AG04449 (cell line): Measurements from ENCODE around the gene KLF2.

Source experiments
- CTCF ChIA-PET: fragments of 350-600 bp; formaldehyde crosslinking; extraction: SDS; loops from one replicate; lab custom pipeline; 2021; ENCODE audit warnings: antibody characterized with exemption; lab: Yijun Ruan, JAX
- POLR2A ChIA-PET: fragments of 400-600, 350-600 bp; formaldehyde crosslinking; extraction: SDS; loops from one replicate; lab custom pipeline; 2020; ENCODE audit warnings: antibody characterized with exemption, inconsistent platforms; lab: Yijun Ruan, JAX
- DNase-seq: peaks from one replicate; pipeline ENCODE4 v3.0.0-alpha.2; 2010; ENCODE audit warnings: low read depth, low spot score
- H3K4me3 ChIP-seq: 2 replicates; pipeline ENCODE4 v1.5.1; 2011; ENCODE audit warnings: low read depth, mild to moderate bottlenecking, control low read depth, low read length
- TF ChIP-seq, protein P1 (sequence below): IDR thresholded peaks from one replicate; pipeline ENCODE4 v1.5.1; 2011; ENCODE audit warnings: mild to moderate bottlenecking, moderate library complexity, low read length, control low read depth, inconsistent platforms; ENCODE audit not compliant: insufficient read depth; ENCODE audit errors: missing control alignments

Gene KLF2

DNA sequence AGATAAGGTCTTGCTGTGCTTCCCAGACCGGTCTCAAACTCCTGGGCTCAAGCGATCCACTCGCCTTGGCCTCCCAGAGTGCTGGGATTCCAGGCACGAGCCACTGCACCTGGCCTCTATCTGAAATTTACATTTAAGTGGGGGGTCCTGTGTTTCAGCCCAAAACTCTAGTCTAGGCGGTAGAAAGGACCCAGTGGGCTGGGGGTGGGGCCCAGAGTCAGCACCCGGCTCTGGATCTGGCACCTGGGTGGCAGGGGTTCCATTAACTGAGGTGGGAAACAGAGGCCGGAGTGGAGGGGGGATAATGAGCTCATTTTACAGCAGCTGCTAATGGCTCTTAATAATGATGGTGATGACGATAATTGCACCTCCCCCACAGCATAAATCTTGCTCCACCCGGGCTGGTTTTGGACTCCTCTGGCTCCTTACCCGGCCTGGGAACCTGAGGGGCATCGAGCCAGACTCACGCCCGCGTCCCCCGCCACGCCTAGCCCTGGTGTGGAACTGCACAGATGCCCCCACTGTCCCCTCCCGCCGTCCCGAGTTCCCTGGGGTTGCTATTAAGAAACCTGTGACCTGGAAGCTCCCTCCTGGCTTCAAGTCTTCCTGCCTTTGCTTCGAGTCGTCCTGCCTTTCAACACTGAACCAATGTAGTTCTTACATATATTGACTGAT lies 17.8 kb upstream of the KLF2 start:
- DNase-seq, result no peak
- TF ChIP-seq, protein P1, sequence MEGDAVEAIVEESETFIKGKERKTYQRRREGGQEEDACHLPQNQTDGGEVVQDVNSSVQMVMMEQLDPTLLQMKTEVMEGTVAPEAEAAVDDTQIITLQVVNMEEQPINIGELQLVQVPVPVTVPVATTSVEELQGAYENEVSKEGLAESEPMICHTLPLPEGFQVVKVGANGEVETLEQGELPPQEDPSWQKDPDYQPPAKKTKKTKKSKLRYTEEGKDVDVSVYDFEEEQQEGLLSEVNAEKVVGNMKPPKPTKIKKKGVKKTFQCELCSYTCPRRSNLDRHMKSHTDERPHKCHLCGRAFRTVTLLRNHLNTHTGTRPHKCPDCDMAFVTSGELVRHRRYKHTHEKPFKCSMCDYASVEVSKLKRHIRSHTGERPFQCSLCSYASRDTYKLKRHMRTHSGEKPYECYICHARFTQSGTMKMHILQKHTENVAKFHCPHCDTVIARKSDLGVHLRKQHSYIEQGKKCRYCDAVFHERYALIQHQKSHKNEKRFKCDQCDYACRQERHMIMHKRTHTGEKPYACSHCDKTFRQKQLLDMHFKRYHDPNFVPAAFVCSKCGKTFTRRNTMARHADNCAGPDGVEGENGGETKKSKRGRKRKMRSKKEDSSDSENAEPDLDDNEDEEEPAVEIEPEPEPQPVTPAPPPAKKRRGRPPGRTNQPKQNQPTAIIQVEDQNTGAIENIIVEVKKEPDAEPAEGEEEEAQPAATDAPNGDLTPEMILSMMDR, result no peak
- no peak overlapping the region for H3K4me3 ChIP-seq
- CTCF ChIA-PET, result interaction anchor here (1.1 kb wide), 1 partner anchor 32 kb away, joined by 3 read pairs; no protein-coding TSS in a partner anchor
- POLR2A ChIA-PET, result interaction anchor here (0.9 kb wide), 1 partner anchor 17 kb away, joined by 3 read pairs; the partner anchor contains the start of gene KLF2

DNA sequence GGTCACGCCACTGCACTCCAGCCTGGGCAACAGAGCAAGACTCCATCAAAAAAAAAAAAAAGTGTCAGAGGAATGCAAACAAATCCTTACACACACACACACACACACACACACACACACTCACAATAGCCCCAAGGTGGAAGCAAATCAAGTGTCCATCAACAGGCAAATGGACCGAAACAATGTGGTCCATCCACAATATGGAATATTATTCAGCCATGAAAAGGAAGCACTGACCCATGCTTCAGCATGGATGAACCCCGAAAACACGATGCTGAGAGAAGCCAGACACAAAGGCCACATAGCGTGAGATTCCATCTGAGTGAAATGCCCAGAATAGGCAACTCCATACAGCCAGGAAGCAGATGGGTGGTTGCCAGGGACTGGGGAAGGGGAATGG lies 16.5 kb upstream of the KLF2 start:
- POLR2A ChIA-PET, result no interaction called here

DNA sequence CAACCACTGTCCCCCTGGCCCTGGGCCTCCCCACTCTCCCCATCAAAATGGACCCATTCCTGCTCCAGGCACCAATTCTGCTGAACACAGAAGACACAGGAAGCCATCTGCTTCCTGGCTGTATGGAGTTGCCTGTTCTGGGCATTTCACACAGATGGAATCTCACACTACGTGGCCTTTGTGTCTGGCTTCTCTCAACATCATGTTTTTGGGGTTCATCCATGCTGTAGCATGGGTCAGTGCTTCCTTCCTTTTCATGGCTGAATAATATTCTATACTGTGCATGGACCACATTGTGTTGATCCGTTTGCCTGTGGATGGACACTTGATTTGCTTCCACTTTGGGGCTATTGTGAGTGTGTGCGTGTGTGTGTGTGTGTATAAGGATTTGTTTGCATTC lies 15.0 kb upstream of the KLF2 start:
- ChIA-PET CTCF (no interaction called here), POLR2A (no interaction called here)
- DNase-seq, result no peak
- TF ChIP-seq, protein P1, result no peak
- no peak overlapping the region for H3K4me3 ChIP-seq

More for the DNA sequence above, 16.5 kb upstream of the KLF2 start:
- CTCF ChIA-PET, result no interaction called here
- no peak for DNase-seq
- TF ChIP-seq, protein P1, result no peak
- H3K4me3 ChIP-seq, result no peak overlapping the region

GRCh38 chr19:16315825-16316505 lies 8.7 kb upstream of the KLF2 start:
- ChIA-PET POLR2A (interaction anchor here (0.8 to 4.6 kb wide), 6 partner anchors 9 to 48 kb away, joined by 3 to 77 read pairs (median 8); partner anchors contain the start of gene KLF2), CTCF (interaction anchor here (1.0 to 1.6 kb wide), 4 partner anchors 12 to 69 kb away, joined by 3 to 7 read pairs (median 4); no protein-coding TSS in a partner anchor)
- TF ChIP-seq, protein P1, result no peak
- DNase-seq, result peak; percentile 96
- peak overlapping the region; percentile 15; the same call in 1 of the 2 replicates for H3K4me3 ChIP-seq

DNA sequence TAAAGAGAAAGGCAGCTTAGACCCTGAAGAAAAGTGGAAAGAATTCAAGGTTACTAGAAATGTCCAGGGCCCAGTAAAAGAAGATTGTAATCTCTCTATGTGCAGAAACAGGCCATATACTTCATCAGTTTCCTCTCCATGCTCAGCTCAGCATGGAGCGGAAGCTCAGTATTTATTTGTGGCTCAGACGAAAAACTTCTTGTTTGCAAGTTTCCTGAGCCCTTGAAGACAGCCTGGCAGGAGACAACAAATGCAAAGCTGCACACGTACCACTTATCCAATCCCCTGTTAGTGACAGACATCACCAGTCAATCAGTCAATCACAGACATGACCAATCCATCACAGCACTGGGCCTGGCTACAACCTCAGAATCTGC lies 8.1 kb upstream of the KLF2 start:
- POLR2A ChIA-PET, result interaction anchor here (0.8 to 4.6 kb wide), 6 partner anchors 9 to 48 kb away, joined by 3 to 77 read pairs (median 8); partner anchors contain the start of gene KLF2
- H3K4me3 ChIP-seq, result no peak overlapping the region
- TF ChIP-seq, protein P1, result no peak
- CTCF ChIA-PET, result interaction anchor here (1.0 to 1.6 kb wide), 4 partner anchors 11 to 70 kb away, joined by 3 to 7 read pairs (median 4); no protein-coding TSS in a partner anchor
- DNase-seq, result no peak

DNA sequence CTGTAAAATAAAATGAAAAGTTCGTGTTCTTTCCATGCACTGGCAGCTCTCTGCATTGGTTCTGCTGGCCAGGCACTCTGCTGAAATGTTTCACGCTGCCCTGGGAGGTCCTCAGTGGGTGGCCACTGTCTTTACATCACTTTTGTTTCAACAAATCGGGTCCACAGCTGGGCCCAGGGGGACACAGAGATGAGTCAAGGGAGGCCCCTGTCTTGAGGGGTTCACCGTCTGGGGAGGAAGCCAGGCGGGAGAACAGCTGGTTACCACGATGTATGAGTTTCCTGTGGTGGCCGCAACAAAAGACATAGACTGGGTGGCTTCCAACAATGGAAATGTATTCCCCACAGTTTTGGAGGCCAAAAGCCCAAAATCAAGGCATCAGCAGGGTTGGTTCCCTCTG lies 5.1 kb upstream of the KLF2 start:
- no peak overlapping the region for H3K4me3 ChIP-seq
- TF ChIP-seq, protein P1, result no peak
- POLR2A ChIA-PET, result no interaction called here
- DNase-seq, result no peak
- CTCF ChIA-PET, result no interaction called here
